Activated CD4-positive, CD25-positive, alpha-beta regulatory T cell treated with anti-CD3 and anti-CD28 coated beads, Interleukin-2, amount 50 U/mL, for 16 hours (primary cell): ENCODE measurements around the gene ADAMTSL1.
"Not testable (repeated sequence)": the region's sequence is repeated elsewhere in the genome, so short reads cannot be mapped to it uniquely, and the experiment has no call there.

ENCODE experiments used
- DNase-seq: peaks from one replicate; pipeline ENCODE4 v3.0.0-alpha.2; 2020; ENCODE audit warnings: low read depth, low spot score

Gene ADAMTSL1

GRCh38 chr9:18857334-18857733, 383.4 kb downstream of the ADAMTSL1 start:
- DNase-seq, result no peak

GRCh38 chr9:18857769-18858168, 383.8 kb downstream of the ADAMTSL1 start:
- no peak for DNase-seq

GRCh38 chr9:18861609-18862544, 387.9 kb downstream of the ADAMTSL1 start:
- no peak for DNase-seq

- DNase-seq, result no peak
Measured at GRCh38 chr9:18863791-18864190, 389.8 kb downstream of the ADAMTSL1 start.

- no peak for DNase-seq
Measured at GRCh38 chr9:18864516-18864915, 390.6 kb downstream of the ADAMTSL1 start.

GRCh38 chr9:18865542-18865941, 391.6 kb downstream of the ADAMTSL1 start:
- no peak for DNase-seq

GRCh38 chr9:18866121-18866831, 392.3 kb downstream of the ADAMTSL1 start:
- DNase-seq, result no peak

GRCh38 chr9:18869725-18870124, 395.8 kb downstream of the ADAMTSL1 start:
- DNase-seq, result no peak

GRCh38 chr9:18874069-18874468, 400.1 kb downstream of the ADAMTSL1 start:
- DNase-seq, result no peak

- DNase-seq, result not testable (repeated sequence)
Measured at GRCh38 chr9:18874990-18875389, 401.0 kb downstream of the ADAMTSL1 start.

- DNase-seq, result no peak
Measured at GRCh38 chr9:18877984-18878383, 404.0 kb downstream of the ADAMTSL1 start.

GRCh38 chr9:18881758-18882157, 407.8 kb downstream of the ADAMTSL1 start:
- no peak for DNase-seq

GRCh38 chr9:18887546-18887945, 413.6 kb downstream of the ADAMTSL1 start:
- DNase-seq, result no peak

GRCh38 chr9:18888290-18888689, 414.3 kb downstream of the ADAMTSL1 start:
- no peak for DNase-seq

- no peak for DNase-seq
Measured at GRCh38 chr9:18889550-18889949, 415.6 kb downstream of the ADAMTSL1 start.

- DNase-seq, result no peak
Measured at GRCh38 chr9:18890372-18890771, 416.4 kb downstream of the ADAMTSL1 start.

- DNase-seq, result no peak
Measured at GRCh38 chr9:18891946-18892670, 418.2 kb downstream of the ADAMTSL1 start.

GRCh38 chr9:18893046-18893445, 419.1 kb downstream of the ADAMTSL1 start:
- no peak for DNase-seq

- no peak for DNase-seq
Measured at GRCh38 chr9:18893491-18893890, 419.5 kb downstream of the ADAMTSL1 start.

GRCh38 chr9:18896004-18896403, 422.1 kb downstream of the ADAMTSL1 start:
- DNase-seq, result no peak

- DNase-seq, result no peak
Measured at GRCh38 chr9:18896531-18897179, 422.7 kb downstream of the ADAMTSL1 start.

- no peak for DNase-seq
Measured at GRCh38 chr9:18903450-18903849, 429.5 kb downstream of the ADAMTSL1 start.
